ENCODE measurements around the gene MYCT1. TPM values are rescaled to one million over a fixed set of nuclear protein-coding genes. Genes with fewer than 3 reads are reported as not detected.
A peak's percentile ranks its signal among the peaks of the same experiment; 100 is the strongest.

The MYCT1 gene
- total RNA-seq, 3 donors from 2014 or later, result 6.6 to 16.4 (median 12.5) TPM

DNA sequence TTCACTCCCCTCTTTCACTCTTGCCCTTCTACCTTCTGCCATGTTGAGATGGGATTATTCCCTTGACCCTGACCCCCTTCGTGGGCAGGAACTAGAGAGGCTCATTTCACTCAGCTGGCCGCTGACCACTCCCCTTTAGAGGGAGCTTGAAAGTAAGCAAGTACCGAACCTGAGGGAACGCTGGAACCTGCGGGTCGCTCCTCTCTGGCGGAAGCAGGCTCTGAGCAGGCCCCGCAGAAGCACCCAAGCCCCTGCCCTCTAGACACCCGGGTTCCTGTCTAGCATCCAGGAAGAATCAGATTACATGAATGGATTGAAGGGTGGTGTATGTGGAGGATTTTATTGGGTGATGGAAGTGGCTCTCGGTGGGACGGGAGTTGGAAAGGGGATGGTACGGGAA is 11.9 kb upstream of the MYCT1 start:
- no peak for DNase-seq (ENCODE audit: low spot score in 2 of 2)
- intact Hi-C loops (cut with DNase I; ENCODE audit: low total_unique reads), result no loop called here
- Histone ChIP-seq H3K27me3 (no peaks in the 10 kb centered on the region), H3K27ac (no peak overlapping the region), H3K9me3 (no peaks in the 10 kb centered on the region), H3K4me1 (no peaks in the 10 kb centered on the region), H3K36me3 (no peaks in the 10 kb centered on the region), H3K4me3 (no peak overlapping the region)
- TF ChIP-seq, protein P1, sequence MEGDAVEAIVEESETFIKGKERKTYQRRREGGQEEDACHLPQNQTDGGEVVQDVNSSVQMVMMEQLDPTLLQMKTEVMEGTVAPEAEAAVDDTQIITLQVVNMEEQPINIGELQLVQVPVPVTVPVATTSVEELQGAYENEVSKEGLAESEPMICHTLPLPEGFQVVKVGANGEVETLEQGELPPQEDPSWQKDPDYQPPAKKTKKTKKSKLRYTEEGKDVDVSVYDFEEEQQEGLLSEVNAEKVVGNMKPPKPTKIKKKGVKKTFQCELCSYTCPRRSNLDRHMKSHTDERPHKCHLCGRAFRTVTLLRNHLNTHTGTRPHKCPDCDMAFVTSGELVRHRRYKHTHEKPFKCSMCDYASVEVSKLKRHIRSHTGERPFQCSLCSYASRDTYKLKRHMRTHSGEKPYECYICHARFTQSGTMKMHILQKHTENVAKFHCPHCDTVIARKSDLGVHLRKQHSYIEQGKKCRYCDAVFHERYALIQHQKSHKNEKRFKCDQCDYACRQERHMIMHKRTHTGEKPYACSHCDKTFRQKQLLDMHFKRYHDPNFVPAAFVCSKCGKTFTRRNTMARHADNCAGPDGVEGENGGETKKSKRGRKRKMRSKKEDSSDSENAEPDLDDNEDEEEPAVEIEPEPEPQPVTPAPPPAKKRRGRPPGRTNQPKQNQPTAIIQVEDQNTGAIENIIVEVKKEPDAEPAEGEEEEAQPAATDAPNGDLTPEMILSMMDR (IDR thresholded peaks at IDR 0.05), result no peak
- TF ChIP-seq POLR2AphosphoS5 (IDR thresholded peaks at IDR 0.05), result no peak
- TF ChIP-seq POLR2A (IDR thresholded peaks at IDR 0.05), result no peak

DNA sequence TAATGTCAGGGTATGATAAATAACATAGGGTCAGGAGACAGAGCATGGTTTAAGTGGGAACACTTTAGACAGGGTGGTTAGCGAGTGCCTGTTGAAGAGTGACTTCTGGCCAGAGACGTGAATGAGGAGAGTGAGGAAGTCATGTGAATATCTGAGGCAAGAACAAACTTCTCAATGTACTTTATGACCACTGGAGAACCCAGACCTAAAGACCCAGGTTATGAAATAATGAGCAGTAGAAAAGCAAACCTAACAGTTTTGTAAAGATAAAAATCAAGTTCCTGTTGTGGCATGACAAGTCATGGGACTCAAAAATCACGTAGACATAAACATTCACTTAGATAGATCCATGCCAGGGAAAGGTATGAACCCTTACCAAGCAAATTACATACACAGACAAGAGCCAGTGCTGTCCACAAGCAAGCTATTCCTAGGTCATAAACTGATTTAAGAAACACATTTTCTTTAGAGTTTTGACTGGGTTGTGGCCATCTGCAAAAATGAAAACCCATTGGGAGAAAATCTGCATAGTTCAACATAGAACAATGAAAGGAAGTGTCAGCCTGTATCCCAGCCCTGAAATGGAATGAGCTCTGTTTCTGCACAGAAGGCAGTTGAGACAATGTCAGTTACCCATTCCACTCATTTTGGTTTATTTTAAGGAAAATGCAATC is 2.2 kb upstream of the MYCT1 start:
- Histone ChIP-seq H3K27ac (peak overlapping the region in 1 of 2 donors; percentile 34), H3K4me1 (no peaks in the 10 kb centered on the region), H3K9me3 (no peaks in the 10 kb centered on the region), H3K4me3 (no peak overlapping the region), H3K27me3 (no peaks in the 10 kb centered on the region), H3K36me3 (no peaks in the 10 kb centered on the region)
- TF ChIP-seq, protein P1 (IDR thresholded peaks at IDR 0.05), result no peak
- no peak for TF ChIP-seq POLR2A (IDR thresholded peaks at IDR 0.05)
- DNase-seq (ENCODE audit: low spot score in 2 of 2), result no peak
- intact Hi-C loops (cut with DNase I; ENCODE audit: low total_unique reads), result no loop called here

DNA sequence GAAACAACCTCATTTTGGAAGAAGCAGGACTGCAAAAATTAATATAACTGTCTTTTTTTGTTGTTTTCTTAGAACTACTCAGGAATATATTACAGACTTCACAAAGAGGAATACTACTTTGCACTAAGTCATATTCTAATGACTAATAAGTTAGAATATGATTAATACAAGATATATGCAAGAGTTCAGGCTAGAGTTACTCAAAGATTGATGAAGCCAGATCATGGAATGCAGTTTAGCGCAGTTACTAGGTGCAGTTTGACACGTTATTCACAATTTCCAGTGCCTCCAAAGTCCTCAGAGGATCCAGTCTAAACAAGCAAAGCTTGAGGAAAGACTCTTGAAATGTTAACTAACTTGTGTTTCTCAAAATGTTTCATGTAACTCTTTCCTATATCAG is 1.2 kb upstream of the MYCT1 start:
- Histone ChIP-seq H3K4me3 (no peak overlapping the region), H3K27me3 (no peaks in the 10 kb centered on the region), H3K27ac (no peak overlapping the region), H3K9me3 (no peaks in the 10 kb centered on the region), H3K4me1 (no peaks in the 10 kb centered on the region), H3K36me3 (no peaks in the 10 kb centered on the region)
- intact Hi-C loops (cut with DNase I; ENCODE audit: low total_unique reads), result no loop called here
- no peak for DNase-seq (ENCODE audit: low spot score in 2 of 2)
- TF ChIP-seq POLR2A (IDR thresholded peaks at IDR 0.05) (no peak), POLR2AphosphoS5 (IDR thresholded peaks at IDR 0.05) (no peak)
- TF ChIP-seq, protein P1 (IDR thresholded peaks at IDR 0.05), result no peak

DNA sequence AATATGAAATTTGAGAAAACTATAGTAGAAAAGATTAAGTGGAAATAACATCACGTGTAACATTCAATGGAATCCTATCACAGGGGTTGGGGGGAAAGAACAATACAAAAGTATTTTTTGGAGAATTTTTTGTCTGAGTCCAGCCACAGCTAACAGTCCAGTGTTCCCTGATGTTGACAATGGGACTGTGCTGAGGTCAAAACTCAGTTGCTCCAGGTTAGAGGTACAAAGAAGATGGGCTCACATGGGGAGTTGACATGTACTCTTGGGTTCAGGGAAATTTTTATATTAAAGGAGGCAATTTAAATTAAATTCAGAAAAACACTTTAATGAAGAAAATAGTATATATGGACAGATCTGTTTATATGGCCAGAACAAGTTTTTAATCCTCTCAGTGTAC is 995 bp downstream of the MYCT1 start:
- Histone ChIP-seq H3K27me3 (no peaks in the 10 kb centered on the region), H3K36me3 (no peaks in the 10 kb centered on the region), H3K4me3 (peak overlapping the region; percentile 4 to 27 (median 8)), H3K9me3 (no peaks in the 10 kb centered on the region), H3K27ac (peak overlapping the region in 1 of 2 donors; percentile 28), H3K4me1 (no peaks in the 10 kb centered on the region)
- intact Hi-C loops (cut with DNase I; ENCODE audit: low total_unique reads), result no loop called here
- DNase-seq (ENCODE audit: low spot score in 2 of 2), result no peak
- TF ChIP-seq POLR2A (IDR thresholded peaks at IDR 0.05) (no peak), POLR2AphosphoS5 (IDR thresholded peaks at IDR 0.05) (no peak)
- TF ChIP-seq, protein P1 (IDR thresholded peaks at IDR 0.05), result no peak

DNA sequence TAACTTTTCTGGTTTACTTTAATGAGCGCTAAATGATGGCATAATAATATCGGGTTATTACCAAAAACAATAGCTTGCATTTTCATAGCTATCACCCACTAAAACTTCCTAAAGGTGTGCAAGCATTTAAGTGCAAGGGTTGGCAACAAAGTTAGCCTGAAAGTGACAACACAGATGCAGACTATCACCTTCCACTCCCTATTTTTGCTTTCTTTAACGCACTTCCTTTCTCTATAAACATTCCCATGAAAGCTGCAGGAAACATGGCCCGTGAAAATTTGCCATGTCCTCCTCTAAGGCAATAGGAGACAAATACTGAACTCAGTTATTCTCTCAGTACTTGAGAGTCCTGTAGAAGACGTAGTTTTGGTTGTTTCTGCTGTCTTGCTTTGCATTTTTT is 2.7 kb downstream of the MYCT1 start:
- Histone ChIP-seq H3K27me3 (no peaks in the 10 kb centered on the region), H3K9me3 (no peaks in the 10 kb centered on the region), H3K4me1 (no peaks in the 10 kb centered on the region), H3K27ac (no peak overlapping the region), H3K36me3 (no peaks in the 10 kb centered on the region), H3K4me3 (peak overlapping the region in 2 of 3 donors; percentile 15 to 39)
- DNase-seq (ENCODE audit: low spot score in 2 of 2), result no peak
- TF ChIP-seq POLR2A (IDR thresholded peaks at IDR 0.05) (no peak), POLR2AphosphoS5 (IDR thresholded peaks at IDR 0.05) (no peak)
- TF ChIP-seq, protein P1 (IDR thresholded peaks at IDR 0.05), result no peak
- intact Hi-C loops (cut with DNase I; ENCODE audit: low total_unique reads), result no loop called here

Measured in breast epithelium (tissue), 4 donors.